Measurements from ENCODE around the gene HPS1.

Gene HPS1

DNA sequence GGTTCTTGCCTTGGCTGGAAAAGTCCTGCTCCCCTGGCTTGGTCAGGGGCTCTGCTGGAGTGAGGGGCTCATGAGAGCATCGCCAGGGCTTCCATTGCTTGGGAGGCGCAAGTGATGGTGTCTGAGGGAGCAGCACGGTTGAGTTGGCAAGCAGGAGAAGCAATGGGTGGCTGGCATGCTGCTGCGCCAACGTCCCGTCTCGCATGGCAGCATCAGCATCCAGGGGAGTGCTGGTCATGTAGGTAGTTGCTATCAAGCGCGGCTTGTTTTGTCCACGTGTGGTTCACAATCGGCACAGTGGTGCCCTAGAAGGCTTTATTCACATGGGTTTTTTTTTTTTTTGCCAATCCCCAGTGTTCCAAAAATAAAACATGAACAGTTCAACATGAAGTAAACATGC, 35.6 kb downstream of the HPS1 start:
- no peak for DNase-seq

DNA sequence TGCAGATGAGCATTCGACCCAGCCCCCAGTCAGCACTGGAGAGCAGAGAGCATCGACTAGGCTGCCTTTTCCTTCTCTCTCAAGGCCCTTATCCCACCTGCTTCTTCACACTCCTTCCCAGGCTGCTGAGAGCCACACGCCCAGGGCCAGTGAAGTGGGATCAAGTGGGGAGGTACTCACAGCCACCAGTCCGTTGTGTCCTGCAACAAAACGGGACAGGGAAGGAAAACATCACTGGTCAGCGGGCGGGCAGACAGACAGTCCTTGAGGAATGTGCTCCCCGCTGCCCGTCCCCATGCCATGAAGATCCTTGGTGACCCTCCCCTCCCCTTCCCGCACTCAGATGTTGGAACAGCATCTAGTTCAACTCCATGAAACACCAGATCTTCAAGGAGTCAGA, 36.0 kb downstream of the HPS1 start:
- DNase-seq: no peak

DNA sequence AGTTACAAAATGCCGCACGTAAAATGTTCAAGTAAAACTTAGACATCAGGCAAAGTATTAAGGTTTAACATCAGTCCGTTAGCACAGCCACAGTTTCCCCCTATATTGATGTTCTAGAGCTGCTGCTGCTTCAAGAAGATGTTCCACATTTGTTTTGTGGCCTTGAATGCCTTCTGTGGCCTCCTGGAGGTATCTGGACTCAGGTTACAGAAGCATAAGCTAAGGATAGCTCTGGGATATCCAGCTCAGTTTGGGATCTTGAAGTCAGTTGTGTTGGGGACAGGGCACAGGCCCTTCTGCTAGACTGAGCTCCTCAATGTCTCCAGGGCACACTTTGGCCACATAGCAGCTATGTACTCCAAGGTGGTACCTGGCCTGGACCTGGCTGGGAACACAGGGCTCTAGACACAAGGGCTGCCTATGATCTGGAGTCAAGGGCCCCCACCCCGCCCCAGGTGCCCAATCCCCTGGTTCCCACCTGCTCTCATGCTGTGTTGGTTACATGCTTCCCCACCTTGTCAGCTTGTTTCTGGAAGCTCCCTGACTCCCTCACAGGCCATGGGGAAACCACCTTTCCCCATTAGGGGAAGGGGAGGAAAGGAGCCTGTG, 36.5 kb downstream of the HPS1 start:
- no peak for DNase-seq

DNA sequence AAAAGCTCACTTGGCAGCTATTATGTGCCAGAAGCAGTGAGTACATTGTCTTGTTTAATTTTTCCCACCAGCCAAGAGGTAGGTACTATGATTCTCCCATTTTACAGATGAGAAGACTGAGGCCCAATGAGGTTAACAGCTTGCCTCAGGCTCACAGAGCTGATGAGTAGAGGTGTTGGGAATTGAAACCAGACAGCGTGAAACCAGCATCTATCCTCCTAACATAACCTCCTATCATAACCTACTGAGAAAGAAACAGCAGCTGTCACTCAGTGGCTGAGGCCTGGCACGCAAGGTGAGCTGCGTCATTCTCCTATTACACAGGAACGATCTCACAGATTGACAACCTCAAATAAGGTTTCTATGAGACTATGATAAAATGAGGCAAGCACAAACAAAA, 37.9 kb downstream of the HPS1 start:
- DNase-seq: no peak

DNA sequence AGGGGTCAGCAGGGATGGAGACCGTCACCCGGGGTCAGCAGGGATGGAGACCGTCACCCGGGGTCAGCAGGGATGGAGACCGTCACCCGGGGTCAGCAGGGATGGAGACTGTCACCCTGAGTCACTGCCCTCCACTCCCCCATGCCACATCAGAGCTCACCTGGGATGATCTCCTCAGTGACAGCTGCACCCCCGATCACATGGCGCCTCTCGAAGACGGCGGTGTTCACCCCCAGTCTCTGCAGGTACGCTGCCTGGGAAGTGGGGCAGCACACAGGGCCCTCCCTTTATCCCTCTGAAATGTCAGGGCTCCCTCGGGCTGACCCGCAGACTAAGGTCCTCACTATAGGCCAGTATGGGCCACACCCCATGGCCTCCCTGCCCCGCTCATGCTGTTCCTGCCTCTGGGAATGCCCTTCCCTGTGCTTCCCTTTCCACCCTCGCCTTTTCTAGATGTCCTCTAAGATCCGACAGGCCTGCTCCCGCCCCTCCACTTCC, 38.9 kb downstream of the HPS1 start:
- DNase-seq: no peak

DNA sequence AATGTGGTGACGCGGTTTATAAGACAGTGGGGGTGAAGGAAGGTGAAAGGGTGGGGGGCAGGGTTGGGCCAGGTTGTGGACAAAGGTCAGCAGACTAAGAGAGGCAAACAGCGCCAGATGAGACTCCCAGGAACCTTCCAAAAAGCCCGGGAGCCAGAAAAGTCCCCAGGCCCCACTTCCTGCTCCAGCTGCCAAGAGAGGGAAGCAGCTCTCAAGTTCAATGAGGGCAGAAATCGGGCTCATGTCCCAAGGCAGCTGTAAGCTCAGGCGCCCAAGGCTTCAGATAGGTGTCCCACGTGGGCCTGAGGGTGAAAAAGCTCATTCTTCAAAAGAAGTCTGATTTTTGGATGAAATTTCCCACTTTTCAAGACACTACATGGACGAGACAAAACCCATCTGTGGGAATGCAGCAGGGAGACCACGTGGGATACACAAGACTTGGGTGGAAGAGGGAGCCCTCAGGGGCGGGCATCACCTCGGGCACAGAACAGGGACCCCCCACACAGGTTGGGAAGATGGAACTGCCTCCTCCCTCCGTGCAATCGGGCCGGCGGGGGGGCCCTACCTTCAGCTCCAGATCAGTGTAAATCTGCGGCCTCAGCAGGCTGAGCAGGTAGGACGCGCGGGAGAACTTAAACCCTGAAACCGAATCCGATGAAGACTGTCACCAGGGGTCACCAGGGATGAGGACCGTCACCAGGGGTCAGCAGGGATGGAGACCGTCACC, 39.6 kb downstream of the HPS1 start:
- no peak for DNase-seq

DNA sequence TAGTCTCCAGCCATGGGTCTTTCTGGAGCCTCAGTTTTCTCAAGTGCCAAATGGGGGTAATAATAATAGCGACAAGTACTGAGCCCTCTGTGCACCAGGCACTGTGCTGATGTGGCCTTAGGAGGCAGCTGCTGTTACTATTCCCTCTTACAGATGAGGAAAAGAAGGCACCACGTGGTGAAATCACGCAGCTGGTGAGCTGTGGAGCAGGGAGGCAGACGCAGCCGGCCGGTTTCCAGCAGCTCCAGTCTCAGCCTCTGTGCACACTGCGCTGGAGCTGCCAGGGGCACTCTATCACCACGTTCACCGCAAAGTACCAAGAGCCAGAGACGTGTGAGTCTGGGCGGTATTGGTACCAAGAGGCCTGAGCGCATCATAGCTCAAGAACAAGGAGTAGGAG, 41.3 kb downstream of the HPS1 start:
- DNase-seq: no peak

DNA sequence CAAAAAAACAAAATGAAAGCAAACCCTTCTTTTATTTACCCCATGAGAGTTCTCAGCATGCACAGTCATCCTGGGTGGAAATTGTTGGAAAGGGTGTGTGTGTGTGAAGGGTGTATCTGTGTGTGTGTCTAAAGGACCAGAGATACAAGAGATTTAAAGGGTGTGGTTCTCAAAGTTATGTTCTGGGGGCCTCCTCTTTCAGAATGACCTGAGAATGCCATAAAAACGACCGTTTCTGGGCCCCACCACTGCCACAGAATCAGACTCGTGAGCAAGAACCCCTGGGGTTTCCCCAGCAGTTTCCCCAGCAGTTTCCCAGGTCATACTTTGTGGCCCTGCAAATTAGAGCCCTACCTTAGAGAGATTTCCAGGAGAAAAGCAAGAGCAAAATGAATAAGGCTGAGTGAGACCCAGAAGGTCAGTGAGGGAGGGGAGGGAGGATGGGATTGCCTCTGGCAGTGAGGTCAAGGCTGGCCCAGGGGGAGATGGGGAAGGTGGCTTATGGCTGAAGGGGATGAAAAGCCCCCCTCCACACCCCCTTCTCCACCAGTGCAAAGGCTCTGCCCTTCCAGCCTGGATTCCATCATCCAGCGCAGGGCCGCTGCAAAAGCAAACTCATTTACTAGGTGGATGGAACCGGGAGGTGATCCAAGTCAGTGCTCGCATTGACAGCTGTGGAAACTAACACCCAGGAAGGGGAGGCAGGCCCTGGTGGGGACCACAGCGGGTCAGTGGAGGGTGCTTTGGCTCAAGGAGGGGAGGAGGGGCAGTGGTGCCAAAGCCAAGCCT, 42.0 kb downstream of the HPS1 start:
- no peak for DNase-seq

DNA sequence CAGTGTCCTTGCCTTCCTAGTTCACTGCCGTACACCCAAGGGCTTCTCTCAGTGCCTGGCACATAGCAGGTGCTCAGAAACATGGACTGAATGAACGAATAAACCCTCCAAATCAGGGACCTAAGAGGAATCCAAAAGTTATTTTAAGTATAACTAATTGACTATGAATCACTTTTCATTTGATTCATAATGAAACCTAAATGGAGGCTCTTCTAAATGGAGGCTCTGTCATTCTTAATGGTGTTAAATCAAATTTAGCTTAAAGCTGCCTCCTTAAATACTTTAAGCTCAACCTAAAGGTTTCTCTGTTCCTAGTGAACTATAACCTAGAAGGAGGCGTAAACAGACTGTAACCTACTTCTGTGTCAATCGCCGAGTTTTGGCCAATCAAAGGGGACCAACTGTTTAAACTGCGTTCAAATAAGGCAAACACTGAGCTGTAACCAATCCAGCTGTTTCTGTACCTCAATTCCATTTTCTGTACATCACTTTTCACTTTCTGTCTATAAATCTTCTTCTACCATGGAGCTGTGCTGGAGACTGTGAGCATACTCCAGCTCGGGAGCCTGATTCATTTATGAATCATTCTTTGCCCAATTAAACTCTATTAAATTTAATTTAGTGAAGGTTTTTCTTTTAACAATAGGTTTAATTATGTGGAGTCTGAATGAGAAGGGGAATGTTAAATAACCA, 42.8 kb downstream of the HPS1 start:
- DNase-seq: peak; percentile 15

DNA sequence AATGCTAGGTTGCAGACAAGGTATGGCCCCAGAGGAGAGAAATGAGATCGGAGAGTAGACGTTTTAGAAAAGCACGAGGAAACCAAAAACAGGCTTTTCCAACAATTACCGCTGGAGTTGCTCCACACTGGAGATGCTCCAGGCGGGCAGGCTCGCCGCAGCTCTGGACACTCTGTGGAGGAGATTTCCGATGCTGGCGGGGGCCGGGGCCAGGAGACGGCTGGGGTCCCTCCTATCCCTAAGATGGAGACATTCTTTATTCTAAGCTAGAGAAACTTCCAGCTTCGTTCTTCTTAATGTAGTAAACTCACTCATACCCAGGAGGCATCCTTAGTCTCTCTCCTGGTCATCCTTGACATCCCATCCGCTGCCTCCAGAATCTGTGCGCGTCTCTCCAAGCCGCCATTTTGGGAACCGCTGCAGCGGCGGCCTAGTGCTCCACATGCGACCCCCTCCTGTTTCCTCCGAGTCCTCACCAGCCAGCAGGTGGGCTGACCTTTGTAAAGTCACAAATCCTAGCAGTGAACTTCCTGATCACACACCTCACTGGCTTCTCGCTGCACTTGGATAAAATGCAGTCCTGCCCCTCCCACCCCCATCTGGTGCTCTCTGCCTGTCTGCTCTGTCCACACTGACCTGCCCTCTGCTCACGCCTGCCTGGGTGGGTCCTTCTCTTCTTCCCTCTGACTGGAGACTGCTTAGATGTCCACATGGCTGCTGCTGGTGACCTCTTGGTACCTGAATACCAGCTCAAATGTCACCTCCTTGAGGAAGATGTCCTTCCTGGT, 43.6 kb downstream of the HPS1 start:
- no peak for DNase-seq

DNA sequence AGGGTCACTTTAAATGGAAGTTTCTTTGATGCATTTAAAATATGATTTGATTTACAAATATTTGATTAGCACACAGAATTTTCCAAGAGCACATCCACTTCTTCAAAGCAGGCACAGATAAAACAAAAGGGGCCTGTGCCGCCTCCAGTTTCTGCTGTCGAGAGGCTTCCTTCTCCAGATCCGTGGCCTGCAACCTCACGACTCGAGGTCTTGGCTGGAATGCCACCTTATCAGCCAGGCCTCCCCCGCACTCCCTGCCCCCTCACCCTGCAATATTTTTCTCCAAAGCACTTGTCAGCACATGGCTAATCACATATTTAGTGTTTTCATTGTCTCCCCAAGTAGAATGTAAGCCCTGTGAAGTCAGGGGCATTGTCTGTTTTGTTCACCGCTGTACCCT, 44.3 kb downstream of the HPS1 start:
- DNase-seq: no peak

DNA sequence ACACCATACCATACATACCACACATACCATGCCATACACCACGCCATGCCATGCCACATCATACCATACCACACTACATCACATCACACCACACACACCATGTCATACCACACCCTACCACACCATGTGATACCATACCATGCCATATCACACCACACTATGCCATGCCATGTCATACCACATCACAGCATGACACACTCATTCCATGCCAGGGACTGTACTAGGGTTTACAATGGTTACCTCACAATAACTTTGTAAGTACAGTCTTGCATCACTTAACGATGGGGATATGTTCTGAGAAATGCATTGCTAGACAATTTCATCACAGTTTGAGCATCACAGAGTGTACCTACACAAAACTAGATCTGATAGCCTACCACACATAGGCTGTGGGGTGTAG, 46.3 kb downstream of the HPS1 start:
- no peak for DNase-seq

DNA sequence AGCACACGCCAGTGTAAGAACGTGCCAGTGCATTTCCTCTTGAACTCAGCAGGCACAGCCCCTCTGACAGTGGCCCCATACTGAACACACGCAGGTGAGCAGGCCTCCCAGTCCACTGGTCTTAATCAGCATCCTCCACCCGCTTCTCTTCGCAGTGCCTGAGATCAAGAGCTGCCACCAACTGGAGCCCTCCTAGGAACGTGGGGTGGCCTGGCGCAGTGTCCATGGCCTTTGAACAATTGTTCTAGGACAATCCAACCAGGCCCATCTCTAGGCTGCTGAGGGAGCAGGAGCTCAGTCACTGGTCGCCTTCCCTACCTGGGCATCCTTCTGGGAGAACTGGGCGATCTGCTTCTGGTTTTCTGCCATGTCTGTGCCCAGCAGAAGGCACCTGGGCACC, 47.0 kb downstream of the HPS1 start:
- no peak for DNase-seq

DNA sequence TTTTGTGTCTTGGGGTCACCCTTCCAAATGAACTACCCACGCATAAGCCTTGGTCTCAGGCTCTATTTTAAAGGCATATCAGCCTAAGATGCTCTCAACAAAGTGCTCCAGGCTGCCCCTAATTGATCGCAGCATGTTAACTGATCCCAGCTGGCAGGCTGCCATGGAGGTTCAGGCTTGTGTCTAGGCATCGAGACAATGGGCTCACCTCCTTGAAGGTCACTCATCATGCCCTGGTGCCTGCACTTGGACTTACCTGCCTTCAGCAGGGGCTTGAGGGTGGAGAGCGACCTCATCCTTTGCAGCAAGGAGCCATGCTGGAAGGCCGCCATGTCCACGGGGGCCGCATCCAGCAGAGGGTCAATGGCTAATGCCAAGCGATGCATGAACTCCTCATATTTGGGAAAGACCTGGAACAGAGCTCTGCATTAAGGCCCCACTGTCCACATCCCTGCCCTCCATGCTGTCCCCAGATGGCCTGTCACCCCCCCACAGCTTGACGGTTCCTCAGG, 49.6 kb downstream of the HPS1 start:
- no peak for DNase-seq

DNA sequence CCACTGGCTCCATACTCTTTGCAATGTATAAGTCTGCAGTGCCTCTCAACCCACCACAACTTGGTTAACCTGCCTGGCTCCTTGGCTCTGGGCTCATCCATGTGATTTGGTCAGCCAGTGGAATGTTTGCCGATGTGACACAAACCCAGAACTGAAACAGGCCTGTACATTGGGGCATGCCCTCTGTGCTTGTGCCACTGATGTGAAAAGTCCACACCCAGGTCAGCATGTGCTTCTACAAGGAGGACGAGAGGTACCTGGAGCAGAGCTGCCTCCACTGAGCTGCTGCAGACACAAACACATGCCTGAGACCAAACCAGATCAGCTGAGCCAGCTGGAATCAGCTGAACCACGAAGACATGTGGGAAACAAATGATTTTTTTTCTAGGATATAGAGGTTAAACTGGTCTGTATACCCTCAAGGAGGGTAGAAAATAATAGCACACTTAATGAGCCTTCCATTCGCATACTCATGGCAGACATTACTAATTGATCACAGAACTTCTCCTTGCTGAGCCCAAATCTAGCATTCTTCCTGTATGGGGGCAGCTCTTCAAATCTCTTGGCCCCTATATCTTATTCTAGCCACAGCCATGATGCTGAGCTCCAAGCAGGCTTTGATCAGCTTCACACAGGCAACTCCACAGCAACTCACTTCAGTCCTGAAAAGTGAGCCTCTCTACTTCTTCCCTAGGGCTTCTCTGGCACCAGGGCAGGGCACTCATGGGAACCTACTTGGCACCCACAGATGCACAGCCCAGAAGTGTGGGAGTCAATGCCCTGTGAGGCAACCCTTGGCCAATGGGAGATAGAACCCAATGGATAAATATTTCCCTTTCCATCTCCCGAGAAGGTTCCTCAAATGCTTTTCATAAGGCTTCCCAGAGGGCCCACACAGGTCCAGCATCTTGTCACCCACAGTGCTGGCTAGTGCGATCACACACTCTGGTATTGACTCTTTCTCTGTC, 50.4 kb downstream of the HPS1 start:
- no peak for DNase-seq

DNA sequence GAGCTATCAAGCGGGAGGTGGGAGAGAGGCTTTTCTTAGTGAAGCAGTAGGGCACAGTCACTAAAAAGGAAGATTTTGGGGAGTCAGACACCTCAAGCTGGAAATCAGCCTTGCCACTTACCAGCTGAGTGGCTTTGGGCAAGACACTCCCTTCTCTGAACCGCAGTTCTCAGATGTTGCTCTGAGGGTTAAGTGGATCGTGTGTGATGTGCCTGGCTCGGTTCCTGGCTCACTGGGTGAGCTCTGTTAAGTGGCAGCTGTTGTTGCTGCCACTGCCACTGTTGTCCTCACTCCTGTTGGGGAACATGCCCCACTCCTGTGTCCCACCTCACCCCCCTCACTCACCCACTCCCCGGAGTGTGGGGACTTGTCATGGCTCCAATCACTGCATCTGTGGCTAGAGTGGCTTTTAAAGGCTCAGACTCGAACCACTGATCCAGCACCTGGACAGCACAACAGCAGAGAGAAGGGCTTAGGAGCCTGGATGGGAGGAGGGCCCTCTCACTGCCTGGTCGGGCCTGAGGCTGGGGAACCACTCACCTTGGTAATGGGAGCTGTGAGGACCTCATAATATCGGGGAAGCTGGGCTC, 51.8 kb downstream of the HPS1 start:
- no peak for DNase-seq

DNA sequence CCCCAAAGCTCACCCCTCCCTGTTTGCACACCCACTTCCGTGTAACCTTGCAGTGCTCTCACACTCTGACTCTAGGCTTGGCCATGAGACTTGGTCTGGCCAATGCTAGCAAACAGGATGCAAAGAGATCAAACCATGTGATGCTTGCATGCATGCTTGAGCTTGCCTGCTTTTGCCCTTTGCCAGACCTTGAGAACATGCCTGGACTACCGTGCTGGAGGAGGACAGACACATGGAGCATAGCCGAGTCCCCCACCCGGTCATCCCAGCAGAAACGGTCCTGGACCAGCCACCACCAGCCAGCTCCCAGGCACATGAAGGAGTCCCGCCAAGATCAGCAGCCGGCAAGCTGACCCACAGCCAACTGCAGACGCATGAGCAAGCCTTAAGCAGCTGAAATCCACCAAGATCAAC, 55.1 kb downstream of the HPS1 start:
- no peak for DNase-seq

DNA sequence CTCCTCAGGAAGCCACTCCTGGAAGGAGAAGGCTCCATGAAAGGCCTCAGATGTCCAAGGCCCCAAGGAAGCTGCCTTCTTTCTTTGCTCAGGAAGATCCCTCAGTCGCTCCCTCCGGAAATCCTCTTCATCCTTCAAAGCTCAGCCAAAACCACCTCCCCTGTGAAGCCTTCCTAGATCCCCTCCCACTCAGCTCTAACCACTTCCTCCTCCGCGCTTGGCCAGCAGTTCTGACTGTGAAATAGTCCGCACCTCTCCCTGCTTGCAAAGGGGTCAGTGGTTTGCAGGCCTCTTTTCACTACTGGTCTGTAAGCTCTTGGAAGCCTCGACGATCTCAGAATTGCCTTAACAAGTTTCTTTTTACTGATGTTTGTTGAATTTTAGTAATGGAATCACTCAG, 55.7 kb downstream of the HPS1 start:
- no peak for DNase-seq

DNA sequence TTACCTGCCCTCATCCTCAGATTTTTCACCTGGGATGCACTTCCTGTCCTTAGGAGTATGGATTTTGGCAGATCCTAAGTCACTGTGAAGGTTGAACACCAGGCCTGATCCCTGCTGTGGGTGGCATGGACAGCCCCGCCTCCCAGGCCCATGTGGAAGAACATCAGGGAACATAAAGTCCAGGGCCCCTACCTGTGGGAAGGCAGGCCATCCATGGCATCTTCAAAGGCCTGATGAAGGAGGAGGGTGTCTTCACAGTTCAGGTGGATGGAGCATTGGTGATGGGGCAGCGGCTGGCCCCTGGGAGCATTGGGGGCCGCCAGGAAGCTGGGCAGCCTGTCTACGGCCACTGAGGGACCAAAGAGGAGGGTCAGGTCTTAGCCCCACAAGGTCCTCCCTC, 56.3 kb downstream of the HPS1 start:
- DNase-seq: no peak

DNA sequence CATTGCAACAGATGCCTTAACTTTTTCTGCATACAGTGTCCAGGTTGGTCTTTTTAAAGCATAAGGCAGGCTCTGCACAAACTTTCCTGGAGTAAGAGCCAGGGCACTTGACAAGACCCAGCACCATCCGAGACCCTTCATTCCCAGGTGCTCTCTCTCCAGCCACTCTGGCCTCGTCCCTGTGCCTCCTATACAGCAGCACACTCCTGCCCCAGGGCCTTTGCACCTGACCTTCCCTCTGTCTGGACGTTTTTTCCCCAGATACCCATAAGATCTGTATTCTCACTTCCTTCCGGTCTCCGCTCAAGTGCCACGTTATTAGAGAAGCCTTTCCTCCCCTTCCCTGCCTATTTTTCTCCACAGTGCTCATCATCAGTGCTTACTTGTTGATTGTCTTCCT, 57.3 kb downstream of the HPS1 start:
- DNase-seq: no peak
